Transverse colon (tissue), 4 donors: ENCODE measurements around the gene HIVEP3. TPM values are rescaled to one million over a fixed set of nuclear protein-coding genes. Genes with fewer than 3 reads are reported as not detected.

Experiments
- DNase-seq: peaks from one replicate; pipeline ENCODE4 v3.0.0-alpha.2; 2019
- H3K27ac ChIP-seq, 4 donors: fragments of 200-600 bp; sonication (generic); 2 replicates each; pipeline ENCODE4 v1.5.1; 2016 to 2018; ENCODE audit warnings: inconsistent platforms in 4 of 4
- H3K27me3 ChIP-seq: fragments of 200-600 bp; sonication (generic); 2 replicates; pipeline ENCODE4 v1.5.1; 2017; ENCODE audit warnings: inconsistent platforms
- H3K36me3 ChIP-seq, 4 donors: fragments of 200-600 bp; sonication (generic); 2 replicates each; pipeline ENCODE4 v1.5.1; 2017 to 2019; ENCODE audit warnings: inconsistent platforms in 4 of 4
- H3K4me1 ChIP-seq, 4 donors: fragments of 200-600 bp; sonication (generic); 2 replicates each; pipeline ENCODE4 v1.5.1; 2017 to 2020; ENCODE audit warnings: inconsistent platforms in 4 of 4
- H3K4me3 ChIP-seq, 4 donors: fragments of 200-600 bp; sonication (generic); 1 replicate in 1 of 4; 2 replicates in 3 of 4; pipeline versions ENCODE4 v1.5.1 to v1.6.1; 2017 to 2019; ENCODE audit warnings: inconsistent platforms in 4 of 4
- H3K9me3 ChIP-seq, 2 donors: fragments of 200-600 bp; sonication (generic); 2 replicates each; pipeline ENCODE4 v1.5.1; 2017 to 2019; ENCODE audit warnings: inconsistent platforms in 2 of 2
- EP300 ChIP-seq: sonication (generic); formaldehyde crosslinking; IDR thresholded peaks from one replicate; pipeline ENCODE4 v1.6.1; 2017; ENCODE audit warnings: antibody characterized with exemption, low read depth
- POLR2A ChIP-seq: fragments of 450-650 bp; IDR thresholded peaks from one replicate; pipeline ENCODE4 v1.6.1; 2016; ENCODE audit warnings: antibody characterized with exemption, mild to moderate bottlenecking, moderate library complexity
- POLR2AphosphoS5 ChIP-seq, 3 donors: sonication (generic); formaldehyde crosslinking; IDR thresholded peaks; one replicate each; pipeline ENCODE4 v1.6.1; 2016; ENCODE audit warnings: antibody characterized with exemption in 3 of 3
- WGBS, 2 donors: methylation state at CpG; one replicate each; pipeline ENCODE4 v1.1.5; 2018; ENCODE audit warnings: low coverage in 1 of 2; 5-methylcytosine and 5-hydroxymethylcytosine counted together
- in situ Hi-C, 4 donors: fragments of 200-750 bp; cut with MboI; loops; one replicate each; pipeline versions ENCODE4 v1.15.0 to v1.15.1; 2017; ENCODE audit warnings: low sequenced_read_pairs in 3 of 4, low pct_ligation_motif_present in 1 of 4, low pct_unique_long_range_greater_than_20kb in 1 of 4
- intact Hi-C: fragments of 100-400 bp; cut with DNase I; formaldehyde crosslinking; loops from one replicate; pipeline ENCODE4 v1.15.1; 2023; ENCODE audit warnings: low total_unique reads
- total RNA-seq, 4 donors: library from RNA; depleted of rRNA; stranded (reverse); fragments of >200 nt; gene quantifications; one replicate each; pipeline ENCODE4 v1.1.0, GENCODE V29; 2016
- TF ChIP-seq, protein P1 (sequence below), 5 experiments: fragments of 200-600 bp in 3 of 5; fragments of 450-650 bp in 2 of 5; sonication (generic) in 3 of 5; IDR thresholded peaks; 1 replicate in 2 of 5; 2 replicates in 3 of 5; pipeline ENCODE4 v1.5.1; 2016 to 2017; ENCODE audit warnings: antibody characterized with exemption in 5 of 5, inconsistent platforms in 3 of 5, mild to moderate bottlenecking in 2 of 5, moderate library complexity in 1 of 5

HIVEP3 gene
- total RNA-seq, 4 donors from 2014 or later: 3.7 to 15.0 (median 5.2) TPM

DNA sequence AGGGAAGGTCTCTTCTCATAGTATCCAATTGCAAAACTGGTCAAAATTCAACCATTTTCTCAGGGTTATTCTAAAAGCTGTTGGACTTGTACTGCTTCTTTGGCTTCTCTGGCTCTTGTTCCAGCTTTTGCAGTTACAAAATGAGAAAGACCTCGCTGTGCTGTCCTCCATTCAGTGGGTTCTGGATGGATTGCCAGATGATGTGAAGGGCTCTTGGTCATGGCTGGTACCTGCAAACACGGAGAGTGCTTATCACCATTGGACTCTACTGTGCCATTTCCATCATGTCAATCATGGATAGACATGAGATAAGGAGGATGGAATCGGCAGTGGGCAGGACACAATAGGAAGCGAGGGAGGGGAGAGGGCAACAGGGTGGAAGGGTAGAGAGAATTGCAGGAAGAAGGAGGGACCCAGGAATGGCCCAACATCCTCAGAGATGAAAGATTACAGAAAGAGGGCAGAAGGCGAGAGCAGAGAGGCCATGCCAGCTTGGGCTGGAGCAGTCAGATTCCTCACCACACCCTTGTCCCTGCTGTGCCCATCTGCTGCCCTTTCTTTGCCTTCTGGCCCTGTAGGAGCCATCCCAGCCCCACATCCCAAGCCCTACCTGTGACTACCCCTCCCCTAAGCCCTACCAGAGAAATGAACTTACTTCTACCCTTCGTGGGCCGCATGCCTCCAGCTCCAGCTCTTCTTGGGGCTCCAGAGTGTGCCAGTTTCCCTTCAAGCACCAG is 70.3 kb downstream of the HIVEP3 start:
- TF ChIP-seq, protein P1, sequence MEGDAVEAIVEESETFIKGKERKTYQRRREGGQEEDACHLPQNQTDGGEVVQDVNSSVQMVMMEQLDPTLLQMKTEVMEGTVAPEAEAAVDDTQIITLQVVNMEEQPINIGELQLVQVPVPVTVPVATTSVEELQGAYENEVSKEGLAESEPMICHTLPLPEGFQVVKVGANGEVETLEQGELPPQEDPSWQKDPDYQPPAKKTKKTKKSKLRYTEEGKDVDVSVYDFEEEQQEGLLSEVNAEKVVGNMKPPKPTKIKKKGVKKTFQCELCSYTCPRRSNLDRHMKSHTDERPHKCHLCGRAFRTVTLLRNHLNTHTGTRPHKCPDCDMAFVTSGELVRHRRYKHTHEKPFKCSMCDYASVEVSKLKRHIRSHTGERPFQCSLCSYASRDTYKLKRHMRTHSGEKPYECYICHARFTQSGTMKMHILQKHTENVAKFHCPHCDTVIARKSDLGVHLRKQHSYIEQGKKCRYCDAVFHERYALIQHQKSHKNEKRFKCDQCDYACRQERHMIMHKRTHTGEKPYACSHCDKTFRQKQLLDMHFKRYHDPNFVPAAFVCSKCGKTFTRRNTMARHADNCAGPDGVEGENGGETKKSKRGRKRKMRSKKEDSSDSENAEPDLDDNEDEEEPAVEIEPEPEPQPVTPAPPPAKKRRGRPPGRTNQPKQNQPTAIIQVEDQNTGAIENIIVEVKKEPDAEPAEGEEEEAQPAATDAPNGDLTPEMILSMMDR (IDR thresholded peaks at IDR 0.05): no peak
- TF ChIP-seq POLR2AphosphoS5 (IDR thresholded peaks at IDR 0.05) (no peak), POLR2A (no peak), EP300 (no peak)
- in situ Hi-C loops: no loop called here
- 91 to 100% methylated on average over 1 to 7 of the region's 7 CpGs for WGBS, 2 donors
- intact Hi-C loops: no loop called here
- H3K4me3 ChIP-seq: no peak overlapping the region
- DNase-seq: no peak
- no peaks in the 10 kb centered on the region for H3K27me3 ChIP-seq
- no peaks in the 10 kb centered on the region for H3K9me3 ChIP-seq
- H3K36me3 ChIP-seq: no peaks in the 10 kb centered on the region
- no peaks in the 10 kb centered on the region for H3K4me1 ChIP-seq
- H3K27ac ChIP-seq: no peak overlapping the region

DNA sequence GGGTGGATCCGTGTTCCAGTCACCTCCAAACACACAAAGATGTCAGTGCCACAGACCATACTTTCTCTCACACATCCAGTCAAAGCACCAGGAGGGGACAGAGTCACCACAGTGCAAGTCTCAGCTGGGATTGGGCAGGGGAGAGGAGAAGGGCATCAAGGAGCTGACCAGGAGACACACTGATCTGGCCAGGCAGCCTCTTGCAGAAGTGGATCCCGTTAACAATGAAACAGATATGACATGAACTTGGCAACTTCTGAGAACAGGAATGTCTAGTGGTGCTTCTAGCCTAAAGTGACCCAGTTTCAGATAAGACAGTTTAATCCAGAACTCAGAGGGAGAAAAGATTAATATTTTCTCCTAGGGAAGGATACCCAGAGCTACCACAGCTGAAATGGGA is 71.0 kb downstream of the HIVEP3 start:
- H3K4me1 ChIP-seq: no peaks in the 10 kb centered on the region
- H3K27me3 ChIP-seq: no peaks in the 10 kb centered on the region
- TF ChIP-seq, protein P1 (IDR thresholded peaks at IDR 0.05): no peak
- TF ChIP-seq EP300 (no peak), POLR2AphosphoS5 (IDR thresholded peaks at IDR 0.05) (no peak), POLR2A (no peak)
- no peak overlapping the region for H3K4me3 ChIP-seq
- intact Hi-C loops: no loop called here
- 80 to 83% methylated on average over 2 of the region's 2 CpGs for WGBS, 2 donors
- DNase-seq: no peak
- in situ Hi-C loops: no loop called here
- H3K9me3 ChIP-seq: no peaks in the 10 kb centered on the region
- no peak overlapping the region for H3K27ac ChIP-seq
- no peaks in the 10 kb centered on the region for H3K36me3 ChIP-seq

DNA sequence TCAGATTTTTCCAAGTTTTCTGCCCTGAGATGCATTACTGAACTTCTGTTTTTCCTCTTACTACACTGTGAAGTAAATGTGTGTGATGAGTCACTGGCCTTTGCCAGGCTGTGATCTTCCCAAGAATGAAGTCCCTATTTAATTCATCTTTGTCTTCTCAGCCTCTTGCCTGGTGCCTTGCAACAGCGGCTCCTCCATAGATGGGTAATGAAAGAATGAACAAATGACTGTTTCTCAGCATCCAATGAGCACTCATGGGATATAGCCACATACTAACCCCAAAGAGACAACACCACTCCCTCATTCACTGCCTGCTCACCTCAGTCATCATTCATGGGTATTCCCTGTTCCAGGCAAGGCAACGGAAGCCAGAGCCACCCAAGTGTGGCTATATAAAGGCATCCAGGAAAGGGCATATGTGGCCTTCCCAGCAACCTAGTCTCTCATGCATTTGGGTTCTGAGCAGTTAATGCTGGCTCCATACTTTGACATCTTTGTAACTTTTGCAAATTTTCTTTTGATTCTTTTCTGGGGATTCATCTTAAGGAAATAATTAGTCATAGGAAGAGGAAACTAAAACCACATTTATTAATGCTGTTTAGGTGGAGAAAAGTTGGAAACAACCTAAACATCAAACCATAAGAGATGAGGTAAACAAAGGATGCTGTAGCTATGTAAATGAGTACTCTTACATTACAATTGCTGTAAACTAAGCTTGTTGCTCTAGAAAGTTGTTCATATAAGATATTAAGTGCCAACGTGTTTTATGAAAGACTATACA is 71.9 kb downstream of the HIVEP3 start:
- intact Hi-C loops (no loop called here), in situ Hi-C loops (no loop called here)
- WGBS, 2 donors: 76 to 79% methylated on average over 2 to 3 of the region's 3 CpGs
- Histone ChIP-seq H3K36me3 (no peaks in the 10 kb centered on the region), H3K27me3 (no peaks in the 10 kb centered on the region), H3K27ac (no peak overlapping the region), H3K4me1 (no peaks in the 10 kb centered on the region), H3K9me3 (no peaks in the 10 kb centered on the region), H3K4me3 (no peak overlapping the region)
- no peak for DNase-seq
- TF ChIP-seq POLR2A (no peak), EP300 (no peak), POLR2AphosphoS5 (IDR thresholded peaks at IDR 0.05) (no peak)
- TF ChIP-seq, protein P1 (IDR thresholded peaks at IDR 0.05): no peak

DNA sequence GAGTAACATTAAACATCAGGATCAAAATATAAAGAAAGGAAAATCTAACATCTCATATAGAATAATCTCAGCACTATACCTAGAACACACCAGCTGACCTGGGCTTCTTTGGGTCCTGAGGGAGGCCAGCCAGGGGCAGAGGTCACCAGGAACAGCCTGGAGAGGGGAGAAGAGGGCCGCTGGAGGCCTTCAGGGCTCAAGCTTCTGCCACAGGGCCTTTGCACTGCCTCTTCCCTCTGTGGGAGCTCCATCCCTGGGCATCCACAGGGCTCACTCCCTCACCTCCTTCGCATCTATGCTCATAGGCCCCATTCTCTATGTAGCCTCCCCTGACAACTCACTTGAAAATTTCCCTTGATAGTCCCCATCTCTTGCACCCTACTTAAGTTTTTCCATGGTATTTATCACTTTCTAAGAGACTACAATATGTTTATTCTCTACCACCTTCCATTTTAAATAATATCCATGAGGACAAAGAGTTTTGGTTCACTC is 73.9 kb downstream of the HIVEP3 start:
- Histone ChIP-seq H3K4me1 (no peaks in the 10 kb centered on the region), H3K27ac (no peak overlapping the region), H3K4me3 (no peak overlapping the region), H3K9me3 (no peaks in the 10 kb centered on the region), H3K27me3 (no peaks in the 10 kb centered on the region), H3K36me3 (no peaks in the 10 kb centered on the region)
- 91 to 100% methylated on average over 1 to 2 of the region's 2 CpGs for WGBS, 2 donors
- TF ChIP-seq POLR2A (no peak), EP300 (no peak), POLR2AphosphoS5 (IDR thresholded peaks at IDR 0.05) (no peak)
- TF ChIP-seq, protein P1 (IDR thresholded peaks at IDR 0.05): no peak
- DNase-seq: no peak
- in situ Hi-C loops: no loop called here
- intact Hi-C loops: no loop called here
